Inferior parietal cortex (tissue), 1 donor: ENCODE results near the gene GCNT3.
"Not testable (repeated sequence)": the region's sequence is repeated elsewhere in the genome, so short reads cannot be mapped to it uniquely, and the experiment has no call there.

ENCODE experiments used
- DNase-seq: peaks from one replicate; pipeline ENCODE4 v3.0.0-alpha.2; 2016; ENCODE audit errors: extremely low spot score

Gene GCNT3

GRCh38 chr15:59616379-59616778 lies 4.8 kb downstream of the GCNT3 start:
- DNase-seq = no peak

DNA sequence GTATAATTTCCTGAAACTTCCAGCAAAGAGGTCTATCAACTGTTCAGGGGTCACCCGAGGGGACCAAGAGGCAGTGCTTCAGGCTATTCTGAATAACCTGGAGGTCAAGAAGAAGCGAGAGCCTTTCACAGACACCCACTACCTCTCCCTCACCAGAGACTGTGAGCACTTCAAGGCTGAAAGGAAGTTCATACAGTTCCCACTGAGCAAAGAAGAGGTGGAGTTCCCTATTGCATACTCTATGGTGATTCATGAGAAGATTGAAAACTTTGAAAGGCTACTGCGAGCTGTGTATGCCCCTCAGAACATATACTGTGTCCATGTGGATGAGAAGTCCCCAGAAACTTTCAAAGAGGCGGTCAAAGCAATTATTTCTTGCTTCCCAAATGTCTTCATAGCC lies 6.8 kb downstream of the GCNT3 start:
- DNase-seq = no peak

- DNase-seq = no peak
These were observed 10.7 kb downstream of the GCNT3 start for GRCh38 chr15:59622289-59622688.

GRCh38 chr15:59632714-59633113 lies 21.1 kb downstream of the GCNT3 start:
- DNase-seq = no peak

DNA sequence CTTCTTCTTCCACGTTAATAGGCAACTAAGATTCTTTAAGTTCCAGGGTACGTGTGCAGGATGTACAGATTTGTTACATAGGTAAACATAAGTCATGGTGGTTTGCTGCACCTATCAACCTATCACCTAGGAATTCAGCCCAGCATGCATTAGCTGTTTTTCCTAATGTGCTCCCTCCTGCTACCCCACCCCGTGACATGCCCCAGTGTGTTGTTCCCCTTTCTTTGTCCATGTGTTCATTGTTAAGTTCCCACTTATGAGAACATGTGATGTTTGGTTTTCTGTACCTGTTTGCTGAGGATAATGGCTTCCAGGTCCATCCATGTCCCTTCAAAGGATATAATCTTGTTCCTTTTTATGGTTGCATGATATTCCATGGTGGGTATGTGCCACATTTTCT lies 24.6 kb downstream of the GCNT3 start:
- DNase-seq = no peak

DNA sequence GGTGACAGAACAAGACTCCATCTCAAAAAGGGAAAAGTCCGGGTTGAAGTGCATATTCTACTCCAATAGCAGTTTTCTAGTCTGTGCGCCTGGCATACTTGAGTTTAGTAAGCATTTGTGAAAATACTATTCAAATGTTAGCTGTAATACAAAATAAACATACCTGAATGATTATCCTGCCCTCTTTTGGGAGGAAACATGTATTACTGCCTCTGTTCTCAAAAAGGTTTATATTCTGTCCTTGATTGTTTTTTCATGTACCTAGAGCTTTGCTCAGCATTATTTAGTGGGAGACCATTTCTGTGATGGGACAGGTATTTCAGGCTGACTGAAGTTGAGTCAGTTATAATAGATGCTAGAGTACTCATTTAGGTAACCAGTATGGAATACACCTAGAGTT lies 25.9 kb downstream of the GCNT3 start:
- not testable (repeated sequence) for DNase-seq

DNA sequence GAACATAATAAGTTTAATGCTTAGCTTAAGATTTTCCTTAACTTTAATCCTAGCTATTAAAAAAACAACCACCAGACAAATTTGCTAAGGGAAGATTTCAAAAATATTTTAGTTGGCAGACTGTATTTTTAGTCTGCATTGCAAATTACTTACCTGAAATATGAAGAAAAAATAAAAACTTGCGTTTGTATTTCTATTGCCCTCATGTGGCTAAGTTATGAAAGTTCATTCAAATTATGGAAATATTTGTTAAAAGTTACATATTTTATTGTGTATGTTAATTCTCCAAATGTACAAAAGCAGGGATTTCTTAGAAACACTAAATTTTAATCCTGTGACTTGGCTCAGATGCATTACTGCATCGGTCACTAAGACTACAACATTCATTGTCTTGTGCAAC lies 30.8 kb downstream of the GCNT3 start:
- DNase-seq = no peak

DNA sequence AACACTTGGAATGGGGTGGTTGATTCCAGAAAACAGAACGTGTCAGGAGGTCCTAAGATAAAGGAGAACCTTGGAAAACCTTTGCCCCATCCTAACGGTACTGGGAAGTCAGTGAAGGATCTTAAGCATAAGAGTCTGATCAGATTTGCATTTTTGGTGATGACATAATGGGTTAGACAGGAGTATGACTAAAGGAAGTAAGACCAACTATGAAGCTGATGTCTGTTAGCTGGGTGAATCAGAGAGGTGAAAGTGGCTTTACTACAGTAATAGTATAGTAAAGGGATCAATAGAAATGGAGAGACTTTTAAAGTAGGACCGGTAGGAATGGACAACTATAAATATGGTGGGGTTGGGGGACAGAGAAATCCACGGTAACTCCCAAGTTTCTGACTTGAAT lies 33.2 kb downstream of the GCNT3 start:
- DNase-seq = no peak

DNA sequence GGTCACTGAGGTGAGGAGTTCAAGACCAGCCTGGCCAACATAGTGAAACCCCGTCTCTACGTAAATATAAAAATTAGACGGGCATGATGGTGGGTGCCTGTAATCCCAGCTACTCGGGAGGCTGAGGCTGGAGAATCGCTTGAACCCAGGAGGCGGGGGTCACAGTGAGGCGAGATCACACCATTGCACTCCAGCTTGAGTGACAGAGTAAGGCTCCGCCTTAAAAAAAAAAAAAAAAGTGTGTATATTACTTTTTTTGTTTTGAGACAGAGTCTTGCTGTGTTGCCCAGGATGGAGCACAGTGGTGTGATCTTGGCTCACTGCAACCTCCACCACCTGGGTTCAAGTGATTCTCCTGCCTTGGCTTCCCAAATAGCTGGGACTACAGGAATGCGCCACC lies 34.2 kb downstream of the GCNT3 start:
- not testable (repeated sequence) for DNase-seq

DNA sequence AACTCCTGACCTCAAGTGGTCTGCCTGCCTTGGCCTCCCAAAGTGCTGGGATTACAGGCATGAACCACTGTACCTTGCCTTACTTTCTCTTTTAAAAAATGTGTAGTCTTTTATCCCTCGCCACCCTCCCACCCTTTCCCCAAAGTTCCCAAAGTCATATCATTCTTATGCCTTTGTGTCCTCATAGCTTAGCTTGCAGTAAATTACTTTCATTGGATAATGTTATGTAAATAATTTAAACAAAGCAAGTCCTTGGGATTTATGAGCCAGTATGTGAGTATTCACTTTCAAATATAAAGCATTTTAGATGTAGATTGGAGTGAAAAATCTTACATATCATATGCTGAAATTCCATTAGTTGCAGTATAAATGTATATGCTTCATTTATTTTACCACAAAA lies 34.7 kb downstream of the GCNT3 start:
- DNase-seq = no peak

- no peak for DNase-seq
These were observed 35.5 kb downstream of the GCNT3 start for GRCh38 chr15:59647085-59647484.

DNA sequence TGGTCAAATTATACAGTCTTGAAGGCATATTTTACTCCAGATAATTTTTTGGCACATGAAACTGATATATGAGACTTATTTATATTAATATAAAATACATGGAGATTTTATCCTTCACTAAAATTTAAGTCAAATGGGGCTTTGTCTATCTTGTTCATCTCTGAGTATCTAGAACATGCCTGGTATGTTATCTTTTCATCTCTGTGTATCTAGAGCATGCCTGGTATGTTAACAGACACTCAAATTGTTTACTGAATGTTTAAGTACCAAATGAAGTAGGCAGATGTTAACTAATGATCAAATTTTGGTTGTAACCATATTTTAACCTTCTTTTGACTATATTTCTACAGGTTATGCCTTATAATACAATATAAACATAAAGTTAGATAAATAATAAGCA lies 38.0 kb downstream of the GCNT3 start:
- no peak for DNase-seq

GRCh38 chr15:59654046-59654445 lies 42.5 kb downstream of the GCNT3 start:
- no peak for DNase-seq

DNA sequence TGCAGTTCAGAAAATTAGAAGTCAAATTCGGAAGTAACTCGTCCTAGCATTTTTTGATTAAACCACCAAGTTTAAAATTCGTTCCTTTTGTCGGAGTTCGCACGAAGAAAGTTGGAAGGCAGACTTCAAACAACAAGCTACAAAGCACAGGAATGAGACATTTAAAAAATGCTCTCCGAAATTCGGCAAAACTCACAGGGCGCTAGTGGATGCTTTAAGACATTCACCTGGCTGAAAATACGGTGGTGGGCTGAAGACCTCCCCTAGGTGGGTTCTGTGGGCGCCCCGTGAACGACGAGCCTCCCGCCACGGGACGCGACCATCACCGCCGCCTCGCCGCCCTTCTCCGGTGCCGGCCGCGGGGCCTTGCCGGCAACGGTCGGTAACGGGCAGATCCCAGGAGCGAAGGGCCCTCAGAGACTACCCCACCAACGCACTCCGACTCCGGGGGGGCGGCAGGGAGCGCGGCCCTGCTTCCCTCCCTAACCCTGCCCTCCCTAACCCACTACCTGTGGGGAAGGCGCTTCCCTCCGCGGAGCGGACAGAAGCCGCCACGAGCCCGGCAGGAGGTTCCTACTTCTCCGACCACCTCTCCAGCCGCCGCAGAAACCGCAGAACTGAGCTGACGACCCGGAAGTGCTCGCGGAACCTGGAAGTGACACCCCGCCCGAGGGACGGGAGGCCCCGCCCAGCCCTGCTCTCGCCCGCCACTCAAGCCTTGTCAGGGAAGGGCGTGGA lies 45.5 kb downstream of the GCNT3 start, which contains the start of gene GTF2A2:
Gene GTF2A2, minus strand, starts transcription at position 619 of the 738 bp plus-strand sequence. CDS start 5,238 bp downstream, outside the sequence.
- DNase-seq = peak; percentile 94

DNA sequence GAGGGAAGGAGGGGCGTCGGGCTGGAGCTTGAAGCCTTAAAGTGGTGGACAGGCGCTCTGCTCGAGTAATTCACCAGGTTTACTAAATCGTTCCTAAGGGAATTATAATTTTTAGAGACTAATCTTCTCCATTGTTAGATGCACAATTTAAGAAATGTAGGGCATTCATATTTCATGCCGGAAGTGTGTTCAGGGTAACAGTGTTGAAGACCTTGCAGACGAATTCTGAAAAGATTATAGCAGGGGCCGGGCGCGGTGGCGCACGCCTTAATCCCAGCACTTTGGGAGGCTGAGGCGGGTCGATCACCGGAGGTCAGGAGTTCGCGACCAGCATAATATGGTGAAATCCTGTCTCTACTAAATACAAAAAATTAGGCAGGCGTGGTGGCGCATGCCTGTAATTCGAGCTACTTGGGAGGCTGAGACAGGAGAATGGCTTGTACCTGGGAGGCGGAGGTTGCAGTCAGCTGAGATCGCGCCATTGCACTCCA lies 46.1 kb downstream of the GCNT3 start:
- DNase-seq = no peak

DNA sequence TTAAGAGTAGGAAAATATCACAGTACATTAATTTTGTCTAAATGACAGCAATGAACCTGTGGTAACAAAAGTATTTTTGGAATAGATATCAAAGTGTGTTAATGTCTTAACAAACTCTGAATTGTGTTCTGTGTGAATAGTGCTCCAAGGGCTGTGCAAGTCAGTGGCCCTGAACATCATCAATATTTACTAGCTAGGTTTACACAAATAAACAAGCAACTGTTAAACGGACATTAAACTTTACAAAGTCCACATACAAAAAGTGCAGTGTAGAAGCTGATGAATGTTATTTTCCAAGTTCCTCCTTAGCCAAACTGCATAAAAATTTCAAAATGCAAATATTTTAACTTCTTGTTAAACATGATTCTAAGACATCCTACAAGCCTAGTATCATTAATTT lies 47.8 kb downstream of the GCNT3 start:
- no peak for DNase-seq

- DNase-seq = no peak
These were observed 50.7 kb downstream of the GCNT3 start for GRCh38 chr15:59662260-59662659.

GRCh38 chr15:59668556-59668955 lies 57.0 kb downstream of the GCNT3 start:
- no peak for DNase-seq
